HEK293 (cell line): Measurements from ENCODE around the gene RGS9BP.
"Not testable (repeated sequence)": the region's sequence is repeated elsewhere in the genome, so short reads cannot be mapped to it uniquely, and the experiment has no call there.

Experiments
- CTCF ChIA-PET: fragments of 350-600 bp; formaldehyde crosslinking; extraction: SDS; loops from one replicate; lab custom pipeline; 2021; ENCODE audit warnings: antibody characterized with exemption; lab: Yijun Ruan, JAX
- POLR2A ChIA-PET: fragments of 300-600 bp; formaldehyde crosslinking; extraction: SDS; loops from one replicate; lab custom pipeline; 2020; ENCODE audit warnings: antibody characterized with exemption, inconsistent platforms; lab: Yijun Ruan, JAX
- H3K27ac ChIP-seq: fragments of 200-500 bp; sonication (Bioruptor generic); 2 replicates; pipeline ENCODE4 v1.5.1; 2014; ENCODE audit warnings: low read depth, low read length, control low read depth, inconsistent platforms; ENCODE audit errors: extremely low read depth
- H3K36me3 ChIP-seq, 2 experiments: fragments of 200-500 bp in 1 of 2; sonication (Bioruptor generic) in 1 of 2; 1 replicate in 1 of 2; 2 replicates in 1 of 2; pipeline ENCODE4 v1.5.1; 2014 to 2017; ENCODE audit warnings: inconsistent platforms in 2 of 2, low read length in 2 of 2; ENCODE audit not compliant: control insufficient read depth in 2 of 2, insufficient read depth in 1 of 2
- H3K4me1 ChIP-seq: fragments of 200-500 bp; sonication (Bioruptor generic); 2 replicates; pipeline ENCODE4 v1.5.1; 2014; ENCODE audit warnings: mild to moderate bottlenecking, low read length, inconsistent platforms; ENCODE audit not compliant: control insufficient read depth, insufficient read depth
- H3K4me3 ChIP-seq: 2 replicates; pipeline ENCODE4 v1.5.1; 2011; ENCODE audit warnings: low read depth, mild to moderate bottlenecking, control low read depth, low read length, moderate library complexity
- H3K9me3 ChIP-seq: fragments of 200-500 bp; sonication (Bioruptor generic); 2 replicates; pipeline ENCODE4 v1.5.1; 2014; ENCODE audit warnings: low read depth, low read length, inconsistent platforms; ENCODE audit not compliant: control insufficient read depth, insufficient read depth
- BCL11B ChIP-seq: fragments of 450-650 bp; formaldehyde crosslinking; IDR thresholded peaks from 2 replicates; pipeline ENCODE4 v1.5.1; 2016; ENCODE audit warnings: low read depth, missing biosample characterization, missing genetic modification characterization
- GFI1B ChIP-seq: fragments of 450-650 bp; formaldehyde crosslinking; IDR thresholded peaks from 2 replicates; pipeline ENCODE4 v1.5.1; 2016; ENCODE audit warnings: missing biosample characterization, missing genetic modification characterization
- GLIS1 ChIP-seq: fragments of 450-650 bp; formaldehyde crosslinking; IDR thresholded peaks from 2 replicates; pipeline ENCODE4 v1.5.1; 2016; ENCODE audit warnings: missing biosample characterization, missing genetic modification characterization
- MEIS1 ChIP-seq: sonication (generic); formaldehyde crosslinking; IDR thresholded peaks from 2 replicates; pipeline ENCODE4 v1.8.1; 2022; ENCODE audit warnings: missing genetic modification reagents, mild to moderate bottlenecking, borderline replicate concordance
- MZF1 ChIP-seq: fragments of 450-650 bp; formaldehyde crosslinking; IDR thresholded peaks from 2 replicates; pipeline ENCODE4 v1.5.1; 2017; ENCODE audit warnings: missing biosample characterization, missing genetic modification characterization, borderline replicate concordance
- SCRT1 ChIP-seq: fragments of 450-650 bp; formaldehyde crosslinking; IDR thresholded peaks from 2 replicates; pipeline ENCODE4 v1.5.1; 2016; ENCODE audit warnings: missing biosample characterization, missing genetic modification characterization, borderline replicate concordance
- SETDB1 ChIP-seq: IDR thresholded peaks from one replicate; pipeline ENCODE4 v1.6.1; 2017; ENCODE audit warnings: mild to moderate bottlenecking, low read length, moderate library complexity, mixed read lengths; ENCODE audit not compliant: insufficient read length
- SP3 ChIP-seq: fragments of 450-650 bp; formaldehyde crosslinking; IDR thresholded peaks from 2 replicates; pipeline ENCODE4 v1.5.1; 2016; ENCODE audit warnings: missing biosample characterization, missing genetic modification characterization
- ZBTB17 ChIP-seq: fragments of 450-650 bp; formaldehyde crosslinking; IDR thresholded peaks from 2 replicates; pipeline ENCODE4 v1.5.1; 2016; ENCODE audit warnings: missing biosample characterization, missing genetic modification characterization
- ZBTB21 ChIP-seq: fragments of 450-650 bp; formaldehyde crosslinking; IDR thresholded peaks from 2 replicates; pipeline ENCODE4 v1.5.1; 2017; ENCODE audit warnings: missing biosample characterization, missing genetic modification characterization
- ZFP37 ChIP-seq: fragments of 450-650 bp; formaldehyde crosslinking; IDR thresholded peaks from 2 replicates; pipeline ENCODE4 v1.5.1; 2016; ENCODE audit warnings: missing biosample characterization, missing genetic modification characterization
- ZNF16 ChIP-seq: fragments of 450-650 bp; formaldehyde crosslinking; IDR thresholded peaks from 2 replicates; pipeline ENCODE4 v1.5.1; 2016; ENCODE audit warnings: low read depth, missing biosample characterization, missing genetic modification characterization
- ZNF274 ChIP-seq, 2 experiments: fragments of 200-500 bp in 1 of 2; fragments of 450-650 bp in 1 of 2; sonication (Bioruptor generic) in 1 of 2; formaldehyde crosslinking in 1 of 2; IDR thresholded peaks; 2 replicates each; pipeline versions ENCODE4 v1.5.1 to v1.6.1; 2014 to 2016; ENCODE audit warnings: borderline replicate concordance in 1 of 2, inconsistent platforms in 1 of 2, low read length in 1 of 2, missing biosample characterization in 1 of 2, missing genetic modification characterization in 1 of 2
- ZNF37A ChIP-seq: fragments of 450-650 bp; IDR thresholded peaks from 2 replicates; pipeline ENCODE4 v1.5.1; 2018; ENCODE audit warnings: missing biosample characterization, missing genetic modification characterization
- ZNF501 ChIP-seq: fragments of 450-650 bp; formaldehyde crosslinking; IDR thresholded peaks from 2 replicates; pipeline ENCODE4 v1.5.1; 2016; ENCODE audit warnings: missing biosample characterization, missing genetic modification characterization
- ZNF621 ChIP-seq: fragments of 450-650 bp; formaldehyde crosslinking; IDR thresholded peaks from 2 replicates; pipeline ENCODE4 v1.5.1; 2017; ENCODE audit warnings: missing biosample characterization, missing genetic modification characterization
- ZNF677 ChIP-seq: fragments of 450-650 bp; IDR thresholded peaks from 2 replicates; pipeline ENCODE4 v1.5.0; 2018; ENCODE audit warnings: missing biosample characterization, mild to moderate bottlenecking, missing genetic modification characterization, moderate library complexity
- TF ChIP-seq, protein P1 (sequence below): fragments of 450-650 bp; formaldehyde crosslinking; IDR thresholded peaks from 2 replicates; pipeline ENCODE4 v1.5.1; 2016; ENCODE audit warnings: missing biosample characterization, missing genetic modification characterization
- TF ChIP-seq, protein P2 (sequence below): fragments of 450-650 bp; formaldehyde crosslinking; IDR thresholded peaks from 2 replicates; pipeline ENCODE4 v1.5.1; 2016; ENCODE audit warnings: missing biosample characterization, missing genetic modification characterization
- TF ChIP-seq, protein P3 (sequence below): sonication (generic); formaldehyde crosslinking; IDR thresholded peaks from 2 replicates; pipeline ENCODE4 v1.8.1; 2022; ENCODE audit warnings: mild to moderate bottlenecking, moderate library complexity, missing genetic modification reagents
- TF ChIP-seq, protein P4 (sequence below): fragments of 450-650 bp; formaldehyde crosslinking; IDR thresholded peaks from 2 replicates; pipeline ENCODE4 v1.5.1; 2016; ENCODE audit warnings: missing biosample characterization, missing genetic modification characterization
- TF ChIP-seq, protein P5 (sequence below): fragments of 450-650 bp; formaldehyde crosslinking; IDR thresholded peaks from 2 replicates; pipeline ENCODE4 v1.5.1; 2016; ENCODE audit warnings: missing biosample characterization, missing genetic modification characterization

RGS9BP gene

DNA sequence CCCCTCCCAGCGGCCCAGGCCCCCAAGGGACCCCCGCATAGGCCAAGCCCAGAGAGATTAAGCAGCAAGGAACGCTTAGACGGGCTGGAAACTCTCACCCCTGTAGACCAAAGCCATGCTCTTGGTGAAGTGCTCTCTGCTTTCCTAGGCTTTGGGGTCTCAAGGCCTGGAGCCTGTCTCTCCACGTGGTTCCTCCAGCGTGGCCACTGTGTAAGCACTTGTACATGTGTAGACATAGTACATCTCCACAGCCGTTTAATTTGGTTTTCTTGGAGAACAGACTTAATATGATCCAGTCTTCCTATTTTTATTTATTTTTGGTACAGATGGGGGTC is 17.0 kb downstream of the RGS9BP start (continued):
- TF ChIP-seq, protein P1, sequence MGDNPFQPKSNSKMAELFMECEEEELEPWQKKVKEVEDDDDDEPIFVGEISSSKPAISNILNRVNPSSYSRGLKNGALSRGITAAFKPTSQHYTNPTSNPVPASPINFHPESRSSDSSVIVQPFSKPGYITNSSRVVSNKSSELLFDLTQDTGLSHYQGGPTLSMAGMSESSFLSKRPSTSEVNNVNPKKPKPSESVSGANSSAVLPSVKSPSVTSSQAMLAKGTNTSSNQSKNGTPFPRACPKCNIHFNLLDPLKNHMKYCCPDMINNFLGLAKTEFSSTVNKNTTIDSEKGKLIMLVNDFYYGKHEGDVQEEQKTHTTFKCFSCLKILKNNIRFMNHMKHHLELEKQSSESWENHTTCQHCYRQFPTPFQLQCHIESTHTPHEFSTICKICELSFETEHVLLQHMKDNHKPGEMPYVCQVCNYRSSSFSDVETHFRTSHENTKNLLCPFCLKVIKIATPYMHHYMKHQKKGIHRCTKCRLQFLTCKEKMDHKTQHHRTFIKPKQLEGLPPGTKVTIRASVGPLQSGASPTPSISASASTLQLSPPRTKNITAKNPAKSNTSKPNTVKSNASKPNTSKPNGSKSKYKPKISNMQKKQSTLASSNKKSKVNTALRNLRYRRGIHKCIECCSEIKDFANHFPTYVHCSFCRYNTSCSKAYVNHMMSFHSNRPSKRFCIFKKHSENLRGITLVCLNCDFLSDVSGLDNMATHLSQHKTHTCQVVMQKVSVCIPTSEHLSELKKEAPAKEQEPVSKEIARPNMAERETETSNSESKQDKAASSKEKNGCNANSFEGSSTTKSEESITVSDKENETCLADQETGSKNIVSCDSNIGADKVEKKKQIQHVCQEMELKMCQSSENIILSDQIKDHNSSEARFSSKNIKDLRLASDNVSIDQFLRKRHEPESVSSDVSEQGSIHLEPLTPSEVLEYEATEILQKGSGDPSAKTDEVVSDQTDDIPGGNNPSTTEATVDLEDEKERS (tag by site-specific recombination): no peak
- TF ChIP-seq, protein P2, sequence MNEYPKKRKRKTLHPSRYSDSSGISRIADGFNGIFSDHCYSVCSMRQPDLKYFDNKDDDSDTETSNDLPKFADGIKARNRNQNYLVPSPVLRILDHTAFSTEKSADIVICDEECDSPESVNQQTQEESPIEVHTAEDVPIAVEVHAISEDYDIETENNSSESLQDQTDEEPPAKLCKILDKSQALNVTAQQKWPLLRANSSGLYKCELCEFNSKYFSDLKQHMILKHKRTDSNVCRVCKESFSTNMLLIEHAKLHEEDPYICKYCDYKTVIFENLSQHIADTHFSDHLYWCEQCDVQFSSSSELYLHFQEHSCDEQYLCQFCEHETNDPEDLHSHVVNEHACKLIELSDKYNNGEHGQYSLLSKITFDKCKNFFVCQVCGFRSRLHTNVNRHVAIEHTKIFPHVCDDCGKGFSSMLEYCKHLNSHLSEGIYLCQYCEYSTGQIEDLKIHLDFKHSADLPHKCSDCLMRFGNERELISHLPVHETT (tag by site-specific recombination): no peak
- TF ChIP-seq ZBTB17 (tag by site-specific recombination) (no peak), GFI1B (tag by site-specific recombination) (no peak), ZNF37A (tag by site-specific recombination) (no peak), ZBTB21 (tag by site-specific recombination) (no peak), SP3 (no peak), ZNF677 (no peak), SETDB1 (no peak), BCL11B (tag by site-specific recombination) (no peak), GLIS1 (no peak), SCRT1 (tag by site-specific recombination) (no peak), ZNF621 (tag by site-specific recombination) (no peak), ZNF274 (IDR thresholded peaks at IDR 0.05; ENCODE audit: low read length) (no peak), ZNF274 (tag by site-specific recombination; IDR thresholded peaks at IDR 0.05; ENCODE audit: borderline replicate concordance) (no peak), MEIS1 (CRISPR knock-in tag) (no peak), ZNF16 (tag by site-specific recombination) (no peak)
- TF ChIP-seq, protein P3, sequence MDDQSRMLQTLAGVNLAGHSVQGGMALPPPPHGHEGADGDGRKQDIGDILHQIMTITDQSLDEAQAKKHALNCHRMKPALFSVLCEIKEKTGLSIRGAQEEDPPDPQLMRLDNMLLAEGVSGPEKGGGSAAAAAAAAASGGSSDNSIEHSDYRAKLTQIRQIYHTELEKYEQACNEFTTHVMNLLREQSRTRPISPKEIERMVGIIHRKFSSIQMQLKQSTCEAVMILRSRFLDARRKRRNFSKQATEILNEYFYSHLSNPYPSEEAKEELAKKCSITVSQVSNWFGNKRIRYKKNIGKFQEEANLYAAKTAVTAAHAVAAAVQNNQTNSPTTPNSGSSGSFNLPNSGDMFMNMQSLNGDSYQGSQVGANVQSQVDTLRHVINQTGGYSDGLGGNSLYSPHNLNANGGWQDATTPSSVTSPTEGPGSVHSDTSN: no peak
- TF ChIP-seq, all 188 proteins: peak for 7

DNA sequence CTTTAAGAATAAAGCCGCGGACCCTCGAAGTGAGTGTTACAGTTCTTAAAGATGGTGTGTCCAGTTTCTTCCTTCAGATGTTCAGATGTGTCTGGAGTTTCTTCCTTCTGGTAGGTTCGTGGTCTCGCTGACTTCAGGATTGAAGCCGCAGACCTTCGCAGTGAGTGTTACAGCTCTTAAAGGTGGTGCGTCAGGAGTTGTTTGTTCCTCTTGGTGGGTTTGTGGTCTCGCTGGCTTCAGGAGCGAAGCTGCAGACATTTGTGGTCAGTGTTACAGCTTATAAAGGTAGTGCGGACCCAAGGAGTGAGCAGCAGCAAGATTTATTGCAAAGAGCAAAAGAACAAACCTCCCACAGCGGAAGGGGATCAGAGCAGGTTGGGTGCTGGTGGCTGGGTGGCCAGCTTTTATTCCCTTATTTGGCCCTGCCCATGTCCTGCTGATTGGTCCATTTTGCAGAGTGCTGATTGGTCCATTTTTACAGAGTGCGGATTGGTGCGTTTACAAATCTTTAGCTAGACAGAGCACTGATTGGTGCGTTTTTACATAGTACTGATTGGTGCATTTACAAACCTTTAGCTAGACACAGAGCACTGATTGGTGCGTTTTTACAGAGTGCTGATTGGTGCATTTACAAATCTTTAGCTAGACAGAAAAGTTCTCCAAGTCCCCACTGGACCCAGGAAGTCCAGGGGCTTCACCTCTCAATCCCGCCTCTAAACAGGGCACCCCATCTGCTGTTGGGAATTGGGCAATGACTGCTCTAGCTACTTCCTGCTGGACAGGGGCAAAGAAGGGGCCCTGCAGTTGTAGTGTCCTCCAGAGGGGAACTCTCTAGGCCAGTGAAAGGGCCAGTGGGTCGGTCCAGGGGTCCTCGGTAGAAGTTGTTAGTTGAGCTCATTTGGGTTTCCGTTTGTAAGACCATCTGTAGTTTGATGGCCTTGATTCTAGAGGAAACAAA is 17.8 kb downstream of the RGS9BP start:
- Histone ChIP-seq H3K4me3 (peak overlapping the region; percentile 52; the same call in 1 of the 2 replicates), H3K4me1 (peaks cover 23% of the 10 kb centered on the region), H3K36me3 (peaks cover 16 to 54% of the 10 kb centered on the region in 2 experiments)
- H3K9me3 ChIP-seq, H3K27ac ChIP-seq: not testable (repeated sequence)
- POLR2A ChIA-PET: interaction anchor here (0.6 to 2.1 kb wide), 3 partner anchors 18 to 355 kb away, joined by 3 to 12 read pairs (median 11); partner anchors contain the start of genes ANKRD27 and RGS9BP
- CTCF ChIA-PET: interaction anchor here (0.6 to 1.5 kb wide), 4 partner anchors 10 to 737 kb away, joined by 3 to 6 read pairs (median 3); no protein-coding TSS in a partner anchor
- TF ChIP-seq ZFP37 (tag by site-specific recombination) (peak; percentile 32; the same call in 1 of the 2 replicates), ZNF501 (tag by site-specific recombination) (peak; percentile 53; the same call in 1 of the 2 replicates), ZBTB21 (tag by site-specific recombination) (0 out of 2 replicates have a peak, but pooled peaks have one; percentile 12), MZF1 (tag by site-specific recombination) (peak; percentile 98)
- TF ChIP-seq, protein P4, sequence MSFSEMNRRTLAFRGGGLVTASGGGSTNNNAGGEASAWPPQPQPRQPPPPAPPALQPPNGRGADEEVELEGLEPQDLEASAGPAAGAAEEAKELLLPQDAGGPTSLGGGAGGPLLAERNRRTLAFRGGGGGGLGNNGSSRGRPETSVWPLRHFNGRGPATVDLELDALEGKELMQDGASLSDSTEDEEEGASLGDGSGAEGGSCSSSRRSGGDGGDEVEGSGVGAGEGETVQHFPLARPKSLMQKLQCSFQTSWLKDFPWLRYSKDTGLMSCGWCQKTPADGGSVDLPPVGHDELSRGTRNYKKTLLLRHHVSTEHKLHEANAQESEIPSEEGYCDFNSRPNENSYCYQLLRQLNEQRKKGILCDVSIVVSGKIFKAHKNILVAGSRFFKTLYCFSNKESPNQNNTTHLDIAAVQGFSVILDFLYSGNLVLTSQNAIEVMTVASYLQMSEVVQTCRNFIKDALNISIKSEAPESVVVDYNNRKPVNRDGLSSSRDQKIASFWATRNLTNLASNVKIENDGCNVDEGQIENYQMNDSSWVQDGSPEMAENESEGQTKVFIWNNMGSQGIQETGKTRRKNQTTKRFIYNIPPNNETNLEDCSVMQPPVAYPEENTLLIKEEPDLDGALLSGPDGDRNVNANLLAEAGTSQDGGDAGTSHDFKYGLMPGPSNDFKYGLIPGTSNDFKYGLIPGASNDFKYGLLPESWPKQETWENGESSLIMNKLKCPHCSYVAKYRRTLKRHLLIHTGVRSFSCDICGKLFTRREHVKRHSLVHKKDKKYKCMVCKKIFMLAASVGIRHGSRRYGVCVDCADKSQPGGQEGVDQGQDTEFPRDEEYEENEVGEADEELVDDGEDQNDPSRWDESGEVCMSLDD (tag by site-specific recombination): 0 out of 2 replicates have a peak, but pooled peaks have one; percentile 23
- TF ChIP-seq, protein P5, sequence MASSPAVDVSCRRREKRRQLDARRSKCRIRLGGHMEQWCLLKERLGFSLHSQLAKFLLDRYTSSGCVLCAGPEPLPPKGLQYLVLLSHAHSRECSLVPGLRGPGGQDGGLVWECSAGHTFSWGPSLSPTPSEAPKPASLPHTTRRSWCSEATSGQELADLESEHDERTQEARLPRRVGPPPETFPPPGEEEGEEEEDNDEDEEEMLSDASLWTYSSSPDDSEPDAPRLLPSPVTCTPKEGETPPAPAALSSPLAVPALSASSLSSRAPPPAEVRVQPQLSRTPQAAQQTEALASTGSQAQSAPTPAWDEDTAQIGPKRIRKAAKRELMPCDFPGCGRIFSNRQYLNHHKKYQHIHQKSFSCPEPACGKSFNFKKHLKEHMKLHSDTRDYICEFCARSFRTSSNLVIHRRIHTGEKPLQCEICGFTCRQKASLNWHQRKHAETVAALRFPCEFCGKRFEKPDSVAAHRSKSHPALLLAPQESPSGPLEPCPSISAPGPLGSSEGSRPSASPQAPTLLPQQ (tag by site-specific recombination): 0 out of 2 replicates have a peak, but pooled peaks have one; percentile 40
